K562 (cell line): Measurements from ENCODE around the gene BHLHE40. TPM values are rescaled to one million over a fixed set of nuclear protein-coding genes. Genes with fewer than 3 reads are reported as not detected.

Source experiments
- CBX3 ChIP-seq, 2 experiments: IDR thresholded peaks; 1 replicate in 1 of 2; 2 replicates in 1 of 2; pipeline ENCODE4 v1.6.1; 2012; ENCODE audit warnings: inconsistent platforms in 2 of 2, low read length in 2 of 2, borderline replicate concordance in 1 of 2, control low read depth in 1 of 2
- CHD4 ChIP-seq: fragments of 200-600 bp; sonication (generic); IDR thresholded peaks from 3 replicates; pipeline ENCODE4 v1.6.1; 2012; ENCODE audit warnings: low read depth, mild to moderate bottlenecking, mixed read lengths, low read length, inconsistent platforms; ENCODE audit not compliant: insufficient read depth, insufficient replicate concordance, poor library complexity, severe bottlenecking
- CREM ChIP-seq: IDR thresholded peaks from 2 replicates; pipeline ENCODE4 v1.6.1; 2014; ENCODE audit warnings: antibody characterized with exemption, low read depth
- DDX20 ChIP-seq: fragments of 450-650 bp; IDR thresholded peaks from 2 replicates; pipeline ENCODE4 v1.6.1; 2016; ENCODE audit warnings: missing genetic modification characterization, low read depth, mild to moderate bottlenecking, missing compliant biosample characterization, moderate library complexity
- ELF1 ChIP-seq: fragments of 200-800 bp; sonication (Bioruptor generic); IDR thresholded peaks from 2 replicates; pipeline ENCODE4 v1.6.1; 2016; ENCODE audit warnings: missing genetic modification characterization, missing compliant biosample characterization
- FOXA3 ChIP-seq, 2 experiments: fragments of 450-650 bp in 1 of 2; sonication (generic) in 1 of 2; formaldehyde crosslinking; IDR thresholded peaks in 1 of 2; conservative IDR thresholded peaks in 1 of 2; 2 replicates each; pipeline versions ENCODE4 v1.4.0 to v1.8.0; 2020 to 2022; ENCODE audit warnings: mild to moderate bottlenecking in 2 of 2, missing genetic modification reagents in 1 of 2
- GABPB1 ChIP-seq: sonication (generic); formaldehyde crosslinking; IDR thresholded peaks from 2 replicates; pipeline ENCODE4 v1.8.0; 2022; ENCODE audit warnings: mild to moderate bottlenecking, missing genetic modification reagents
- HDAC2 ChIP-seq: fragments of 450-650 bp; IDR thresholded peaks from 2 replicates; pipeline ENCODE4 v1.6.1; 2016; ENCODE audit warnings: mild to moderate bottlenecking
- MIER1 ChIP-seq: fragments of 450-650 bp; IDR thresholded peaks from 2 replicates; pipeline ENCODE4 v1.6.1; 2016; ENCODE audit warnings: antibody characterized with exemption, mild to moderate bottlenecking, low read depth
- NR2C1 ChIP-seq, 2 experiments: fragments of 450-650 bp; IDR thresholded peaks; 2 replicates each; pipeline ENCODE4 v1.6.1; 2017; ENCODE audit warnings: mild to moderate bottlenecking in 2 of 2, antibody characterized with exemption in 1 of 2, inconsistent platforms in 1 of 2, missing compliant biosample characterization in 1 of 2, missing genetic modification characterization in 1 of 2
- NR4A1 ChIP-seq, 2 experiments: fragments of 250-450 bp in 1 of 2; fragments of 450-650 bp in 1 of 2; sonication (Bioruptor Pico) in 1 of 2; IDR thresholded peaks; 2 replicates each; pipeline versions ENCODE4 v1.4.0 to v1.6.1; 2016 to 2020; ENCODE audit warnings: mild to moderate bottlenecking in 2 of 2, missing compliant biosample characterization in 1 of 2, missing genetic modification characterization in 1 of 2, moderate library complexity in 1 of 2
- POU5F1 ChIP-seq: fragments of 150-350 bp; IDR thresholded peaks from 2 replicates; pipeline ENCODE4 v1.6.1; 2014; ENCODE audit warnings: borderline replicate concordance, low read length, low read depth, mild to moderate bottlenecking; ENCODE audit not compliant: partially characterized antibody
- RBM25 ChIP-seq: fragments of 200-400 bp; formaldehyde crosslinking; IDR thresholded peaks from 2 replicates; pipeline ENCODE4 v1.6.1; 2018; ENCODE audit warnings: low read length, low read depth, moderate library complexity; ENCODE audit not compliant: severe bottlenecking
- RCOR1 ChIP-seq, 2 experiments: IDR thresholded peaks; 2 replicates each; pipeline ENCODE4 v1.6.1; 2012; ENCODE audit warnings: low read depth in 2 of 2, low read length in 2 of 2, borderline replicate concordance in 1 of 2, improper control_type of control experiment in 1 of 2
- TAL1 ChIP-seq: fragments of 450-650 bp; IDR thresholded peaks from 2 replicates; pipeline ENCODE4 v1.6.1; 2016; ENCODE audit warnings: mild to moderate bottlenecking
- TRIM24 ChIP-seq, 2 experiments: fragments of 450-650 bp; IDR thresholded peaks; 2 replicates each; pipeline ENCODE4 v1.6.1; 2016
- ZKSCAN1 ChIP-seq: fragments of 150-350 bp; IDR thresholded peaks from 2 replicates; pipeline ENCODE4 v1.6.1; 2016; ENCODE audit warnings: low read depth, low read length
- ZMIZ1 ChIP-seq, 2 experiments: fragments of 150-350 bp in 1 of 2; IDR thresholded peaks; 2 replicates each; pipeline ENCODE4 v1.6.1; 2012 to 2016; ENCODE audit warnings: low read depth in 2 of 2, low read length in 2 of 2, mild to moderate bottlenecking in 1 of 2, moderate library complexity in 1 of 2
- ZNF274 ChIP-seq: IDR thresholded peaks from 2 replicates; pipeline ENCODE4 v1.6.1; 2011; ENCODE audit warnings: low read depth, mild to moderate bottlenecking, low read length, moderate library complexity, borderline replicate concordance
- ZNF354B ChIP-seq: fragments of 250-450 bp; sonication (Bioruptor Pico); IDR thresholded peaks from 2 replicates; pipeline ENCODE4 v1.4.0; 2020
- ZSCAN32 ChIP-seq: fragments of 450-650 bp; formaldehyde crosslinking; IDR thresholded peaks from 2 replicates; pipeline ENCODE4 v1.4.0; 2020; ENCODE audit warnings: mild to moderate bottlenecking, moderate library complexity
- polyA plus RNA-seq, 8 experiments: library from polyadenylated mRNA; depleted of rRNA in 4 of 8; stranded (reverse) in 5 of 8; unstranded in 3 of 8; fragments of >200 nt; fragmentation: Nextera tagmentation in 2 of 8; fragmentation: Illumina TruSeq in 1 of 8; extraction: Ambion mirVana in 2 of 8; extraction: Trizol in 1 of 8; gene quantifications; 2 replicates each; pipeline versions ENCODE4 v1.2.1 to v1.2.3, GENCODE V29; 2011 to 2014; ENCODE audit warnings: inconsistent platforms in 1 of 8, missing spikeins in 1 of 8
- total RNA-seq, 7 experiments: library from RNA; depleted of rRNA in 6 of 7; stranded (reverse); fragments of >200 nt in 6 of 7; fragmentation: Illumina TruSeq in 2 of 7; extraction: Trizol in 2 of 7; gene quantifications; 2 replicates each; pipeline versions ENCODE4 v1.2.1 to v1.2.3, GENCODE V29; 2011 to 2021; ENCODE audit warnings: low replicate concordance in 1 of 7
- TF ChIP-seq, protein P1 (sequence below): fragments of 450-650 bp; formaldehyde crosslinking; IDR thresholded peaks from 2 replicates; pipeline ENCODE4 v1.4.0; 2020; ENCODE audit warnings: mild to moderate bottlenecking, moderate library complexity

Gene BHLHE40
- total and polyA plus RNA-seq, 9 of the 15 experiments (the other 6 are each of a cell fraction or from before 2014, with no cell fraction given), result 12.0 to 83.9 (median 31.4) TPM

GRCh38 chr3:4994144-4994730 is 15.0 kb downstream of the BHLHE40 start (continued):
- TF ChIP-seq NR2C1 (IDR thresholded peaks at IDR 0.05) (no peak), NR2C1 (tag; IDR thresholded peaks at IDR 0.05) (no peak), GABPB1 (CRISPR knock-in tag) (no peak), MIER1 (peak; percentile 55; the same call in 1 of the 2 replicates), CBX3 (IDR thresholded peaks at IDR 0.05; ENCODE audit: borderline replicate concordance in 1 of 2, low read length in 2 of 2) (peak in 1 of 2 experiments; percentile 11; a peak in 1 of 3 replicates), ZNF274 (no peak), ZNF354B (CRISPR knock-in tag) (no peak), ELF1 (tag) (peak; percentile 38; the same call in 1 of the 2 replicates), DDX20 (0 out of 2 replicates have a peak, but pooled peaks have one; percentile 39), TRIM24 (IDR thresholded peaks at IDR 0.05) (peak in 1 of 2 experiments; percentile 50; a peak in 2 of 4 replicates), RBM25 (peak; percentile 68), TAL1 (peak; percentile 10; the same call in 1 of the 2 replicates), CHD4 (peak; percentile 58), CREM (peak; percentile 16; the same call in 1 of the 2 replicates), POU5F1 (no peak), NR4A1 (CRISPR knock-in tag; IDR thresholded peaks at IDR 0.05) (no peak), NR4A1 (tag; IDR thresholded peaks at IDR 0.05) (no peak), ZMIZ1 (IDR thresholded peaks at IDR 0.05; ENCODE audit: low read depth in 2 of 2, low read length in 2 of 2) (0 out of 4 replicates have a peak, but pooled peaks of 1 of the 2 experiments have one; percentile 38), RCOR1 (IDR thresholded peaks at IDR 0.05; ENCODE audit: borderline replicate concordance in 1 of 2, low read depth in 2 of 2, low read length in 2 of 2) (0 out of 4 replicates have a peak, but pooled peaks of 1 of the 2 experiments have one; percentile 23), HDAC2 (peak; percentile 66; the same call in 1 of the 2 replicates), FOXA3 (CRISPR knock-in tag; conservative IDR thresholded peaks at IDR 0.05 in 1 of 2, IDR thresholded peaks at IDR 0.05 in 1 of 2) (0 out of 4 replicates have a peak, but pooled peaks of 1 of the 2 experiments have one; percentile 11), ZSCAN32 (CRISPR knock-in tag) (0 out of 2 replicates have a peak, but pooled peaks have one; percentile 5), ZKSCAN1 (peak; percentile 99)
- TF ChIP-seq, protein P1, sequence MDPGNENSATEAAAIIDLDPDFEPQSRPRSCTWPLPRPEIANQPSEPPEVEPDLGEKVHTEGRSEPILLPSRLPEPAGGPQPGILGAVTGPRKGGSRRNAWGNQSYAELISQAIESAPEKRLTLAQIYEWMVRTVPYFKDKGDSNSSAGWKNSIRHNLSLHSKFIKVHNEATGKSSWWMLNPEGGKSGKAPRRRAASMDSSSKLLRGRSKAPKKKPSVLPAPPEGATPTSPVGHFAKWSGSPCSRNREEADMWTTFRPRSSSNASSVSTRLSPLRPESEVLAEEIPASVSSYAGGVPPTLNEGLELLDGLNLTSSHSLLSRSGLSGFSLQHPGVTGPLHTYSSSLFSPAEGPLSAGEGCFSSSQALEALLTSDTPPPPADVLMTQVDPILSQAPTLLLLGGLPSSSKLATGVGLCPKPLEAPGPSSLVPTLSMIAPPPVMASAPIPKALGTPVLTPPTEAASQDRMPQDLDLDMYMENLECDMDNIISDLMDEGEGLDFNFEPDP (CRISPR knock-in tag), result no peak
